RWPE1 (cell line): ENCODE data around the gene SMU1.

Experiments
- CTCF ChIA-PET: fragments of 350-600 bp; sonication (Branson Sonifier 250); formaldehyde crosslinking; extraction: SDS; loops from one replicate; lab custom pipeline; 2021; lab: Yijun Ruan, JAX
- POLR2A ChIA-PET: fragments of 400-600 bp; formaldehyde crosslinking; extraction: SDS; loops from one replicate; lab custom pipeline; 2020; ENCODE audit warnings: antibody characterized with exemption; ENCODE audit not compliant: low non-redundant PET; lab: Yijun Ruan, JAX
- DNase-seq: peaks from one replicate; pipeline ENCODE4 v3.0.0; 2012; ENCODE audit warnings: low spot score
- H3K27ac ChIP-seq: fragments of 450-650 bp; 2 replicates; pipeline ENCODE4 v1.5.1; 2017
- TF ChIP-seq, protein P1 (sequence below): fragments of 450-650 bp; conservative IDR thresholded peaks from 2 replicates; pipeline ENCODE4 v1.5.1; 2017; ENCODE audit warnings: low read depth, mild to moderate bottlenecking

Gene SMU1

DNA sequence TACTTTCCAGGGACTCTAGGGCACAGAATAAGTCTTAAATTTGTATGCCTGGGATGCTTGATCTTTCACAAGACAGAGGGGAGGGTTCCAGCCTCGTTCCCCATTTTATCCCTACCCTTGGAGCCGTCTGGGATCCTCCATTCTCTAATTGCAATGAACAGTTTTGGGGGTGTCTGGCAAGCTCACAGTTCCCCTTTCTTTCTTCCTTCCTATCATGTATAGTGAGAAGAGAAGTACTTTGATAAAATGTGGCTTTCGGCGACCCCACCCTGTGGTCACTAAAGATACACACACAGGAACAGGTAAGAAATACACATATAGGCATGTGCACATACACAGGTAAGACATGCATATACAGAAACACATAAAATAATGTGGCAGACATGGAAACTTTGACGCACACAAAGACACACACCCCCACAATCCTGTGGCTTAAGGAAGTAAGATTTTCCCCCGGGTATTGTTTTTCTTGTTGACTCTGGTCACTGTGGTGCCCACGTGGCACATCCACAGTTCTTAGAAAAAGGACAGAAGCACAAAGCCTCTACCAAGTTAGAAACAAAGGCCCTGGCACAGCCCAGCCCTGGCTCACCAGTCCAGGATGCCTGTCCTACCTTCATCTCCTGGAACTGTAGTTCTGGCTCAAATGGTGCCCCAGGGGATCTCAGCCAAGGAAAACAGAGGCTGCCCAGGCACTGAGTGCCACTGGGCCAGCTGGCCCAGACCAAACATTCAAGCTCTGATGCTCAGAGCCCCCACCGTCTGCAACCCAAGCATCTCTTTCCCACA, 6.3 kb upstream of the SMU1 start:
- POLR2A ChIA-PET: no interaction called here
- no peak for DNase-seq
- CTCF ChIA-PET: interaction anchor here (0.6 to 1.3 kb wide), 4 partner anchors 88 to 203 kb away, joined by 3 to 4 read pairs (median 3); no protein-coding TSS in a partner anchor
- TF ChIP-seq, protein P1, sequence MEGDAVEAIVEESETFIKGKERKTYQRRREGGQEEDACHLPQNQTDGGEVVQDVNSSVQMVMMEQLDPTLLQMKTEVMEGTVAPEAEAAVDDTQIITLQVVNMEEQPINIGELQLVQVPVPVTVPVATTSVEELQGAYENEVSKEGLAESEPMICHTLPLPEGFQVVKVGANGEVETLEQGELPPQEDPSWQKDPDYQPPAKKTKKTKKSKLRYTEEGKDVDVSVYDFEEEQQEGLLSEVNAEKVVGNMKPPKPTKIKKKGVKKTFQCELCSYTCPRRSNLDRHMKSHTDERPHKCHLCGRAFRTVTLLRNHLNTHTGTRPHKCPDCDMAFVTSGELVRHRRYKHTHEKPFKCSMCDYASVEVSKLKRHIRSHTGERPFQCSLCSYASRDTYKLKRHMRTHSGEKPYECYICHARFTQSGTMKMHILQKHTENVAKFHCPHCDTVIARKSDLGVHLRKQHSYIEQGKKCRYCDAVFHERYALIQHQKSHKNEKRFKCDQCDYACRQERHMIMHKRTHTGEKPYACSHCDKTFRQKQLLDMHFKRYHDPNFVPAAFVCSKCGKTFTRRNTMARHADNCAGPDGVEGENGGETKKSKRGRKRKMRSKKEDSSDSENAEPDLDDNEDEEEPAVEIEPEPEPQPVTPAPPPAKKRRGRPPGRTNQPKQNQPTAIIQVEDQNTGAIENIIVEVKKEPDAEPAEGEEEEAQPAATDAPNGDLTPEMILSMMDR: no peak
- peak overlapping the region; percentile 29; the same call in 1 of the 2 replicates for H3K27ac ChIP-seq

DNA sequence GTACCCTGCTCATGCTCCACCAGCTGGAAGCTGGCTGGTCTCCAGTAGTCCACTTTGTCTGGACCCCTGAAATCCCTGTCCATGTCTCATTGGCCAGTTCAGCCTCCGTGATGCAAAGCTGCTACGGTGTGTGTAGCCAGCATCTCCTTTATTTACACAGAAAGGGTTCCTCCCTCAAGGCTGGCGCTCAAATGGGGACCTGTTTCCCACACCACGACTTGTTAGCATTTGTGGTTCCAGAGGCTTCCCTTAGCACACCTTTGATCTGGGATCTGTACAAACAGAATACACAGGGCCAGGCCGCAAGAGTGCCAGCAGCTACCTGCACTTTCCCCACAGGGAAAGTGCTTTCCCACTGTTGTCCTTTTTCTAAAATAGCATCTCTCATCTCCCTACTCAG, 5.7 kb upstream of the SMU1 start:
- peak overlapping the region; percentile 32; the same call in 1 of the 2 replicates for H3K27ac ChIP-seq
- TF ChIP-seq, protein P1: no peak
- CTCF ChIA-PET: interaction anchor here (0.8 to 1.3 kb wide), 3 partner anchors 89 to 144 kb away, joined by 3 to 4 read pairs (median 3); no protein-coding TSS in a partner anchor
- DNase-seq: no peak
- POLR2A ChIA-PET: no interaction called here

DNA sequence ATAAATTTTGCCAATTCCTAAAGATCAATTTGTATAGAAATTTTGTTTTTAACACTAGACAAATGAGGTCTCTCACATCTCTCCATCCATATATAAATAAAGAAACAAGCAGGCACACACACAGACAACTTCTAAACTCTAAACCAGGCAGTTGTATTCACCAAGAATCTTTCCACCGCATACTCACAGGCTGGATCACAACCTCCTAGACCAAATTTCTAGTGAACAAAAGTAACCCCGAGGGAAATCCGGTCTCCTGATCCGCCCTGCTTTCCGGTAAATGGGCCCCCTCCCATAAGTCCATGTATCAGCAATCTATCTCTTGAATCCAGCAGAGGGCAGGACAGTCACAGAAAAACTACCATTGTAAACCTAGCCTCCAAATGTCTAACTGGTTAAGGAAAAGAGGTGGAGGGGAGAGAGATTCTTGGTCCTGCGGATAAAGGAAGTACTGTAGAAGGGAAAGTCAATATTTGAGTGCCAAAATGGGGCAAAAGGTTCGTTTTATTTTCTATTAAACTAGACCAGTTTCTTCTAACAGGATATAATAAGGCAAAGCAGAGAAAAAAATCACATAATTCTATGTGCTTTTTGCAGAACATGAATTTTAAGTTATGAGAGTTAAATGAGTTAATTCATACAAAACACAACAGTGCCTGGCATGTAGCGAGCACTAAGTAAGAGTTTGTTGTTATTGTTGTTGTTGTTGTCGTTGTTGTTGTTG, 4.8 kb upstream of the SMU1 start:
- no peak overlapping the region for H3K27ac ChIP-seq
- DNase-seq: peak; percentile 93
- TF ChIP-seq, protein P1: peak; percentile 93
- POLR2A ChIA-PET: no interaction called here
- CTCF ChIA-PET: interaction anchor here (0.6 to 1.3 kb wide), 4 partner anchors 90 to 147 kb away, joined by 3 to 7 read pairs (median 4); no protein-coding TSS in a partner anchor

DNA sequence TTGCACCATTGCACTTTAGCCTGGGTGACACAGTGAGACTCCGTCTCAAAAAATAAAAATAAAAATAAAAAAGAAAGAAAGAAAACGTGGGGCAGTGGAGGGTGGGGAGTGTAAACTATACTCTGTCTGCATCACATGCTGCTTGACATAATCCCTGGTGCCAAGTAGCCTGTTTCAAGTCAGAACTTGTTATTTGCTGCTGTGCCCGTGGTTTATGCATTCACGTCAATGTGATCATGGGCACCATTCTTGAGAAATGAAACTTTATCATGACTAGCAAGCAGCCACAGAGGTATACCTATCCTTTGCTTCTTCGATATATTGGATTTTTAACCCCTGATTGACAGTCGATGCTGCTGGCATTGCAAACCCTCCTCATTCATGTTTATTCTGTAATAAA, 4.1 kb upstream of the SMU1 start:
- TF ChIP-seq, protein P1: no peak
- DNase-seq: peak; percentile 83
- CTCF ChIA-PET: interaction anchor here (0.6 to 1.3 kb wide), 4 partner anchors 91 to 1013 kb away, joined by 3 to 7 read pairs (median 4); no protein-coding TSS in a partner anchor
- H3K27ac ChIP-seq: peak overlapping the region; percentile 84
- POLR2A ChIA-PET: no interaction called here

DNA sequence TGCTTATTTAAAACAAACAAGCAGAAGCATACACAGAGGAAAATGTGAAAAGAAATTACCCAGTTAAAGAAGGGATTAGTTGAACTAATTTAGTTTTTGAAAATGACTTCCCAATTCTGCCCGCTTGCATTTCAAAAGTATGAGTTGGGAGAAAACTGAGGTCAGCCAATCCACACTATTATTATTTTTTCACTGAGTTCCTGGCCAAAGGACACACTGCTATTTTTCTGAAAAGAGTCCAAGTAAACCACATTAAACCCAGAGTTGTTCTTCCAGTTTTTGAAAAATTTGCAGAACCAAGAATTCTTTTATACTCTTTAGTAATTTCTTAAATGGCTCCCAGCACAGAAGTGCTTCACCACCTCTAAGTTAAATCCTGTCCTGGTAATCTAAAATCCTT, 7.5 kb downstream of the SMU1 start:
- no peak for DNase-seq
- H3K27ac ChIP-seq: no peak overlapping the region
- TF ChIP-seq, protein P1: no peak
- CTCF ChIA-PET: interaction anchor here (1.6 kb wide), 1 partner anchor 157 kb away, joined by 3 read pairs; no protein-coding TSS in a partner anchor
- POLR2A ChIA-PET: no interaction called here
